HEK293T (cell line): ENCODE measurements around the gene IL13RA2.

Experiments used
- BHLHE40 ChIP-seq: fragments of 450-650 bp; IDR thresholded peaks from 2 replicates; pipeline ENCODE4 v1.6.1; 2016; ENCODE audit warnings: mild to moderate bottlenecking, moderate library complexity, borderline replicate concordance
- FOXM1 ChIP-seq: fragments of 450-650 bp; IDR thresholded peaks from 2 replicates; pipeline ENCODE4 v1.6.1; 2017; ENCODE audit warnings: mild to moderate bottlenecking, borderline replicate concordance
- PKNOX1 ChIP-seq: fragments of 450-650 bp; IDR thresholded peaks from 2 replicates; pipeline ENCODE4 v1.6.1; 2016
- SP1 ChIP-seq: fragments of 450-650 bp; IDR thresholded peaks from 2 replicates; pipeline ENCODE4 v1.6.1; 2017
- TARDBP ChIP-seq: fragments of 450-650 bp; IDR thresholded peaks from 2 replicates; pipeline ENCODE4 v1.6.1; 2016
- ZNF384 ChIP-seq: fragments of 450-650 bp; IDR thresholded peaks from 2 replicates; pipeline ENCODE4 v1.6.1; 2016

GRCh38 chrX:114962209-114962608, 55.2 kb downstream of the IL13RA2 start:
- TF ChIP-seq BHLHE40: no peak
- TF ChIP-seq SP1: no peak
- no peak for TF ChIP-seq ZNF384
- no peak for TF ChIP-seq TARDBP
- TF ChIP-seq PKNOX1: no peak
- no peak for TF ChIP-seq FOXM1
